ENCODE results near the gene C14orf119. TPM values are rescaled to one million over a fixed set of nuclear protein-coding genes. Genes with fewer than 3 reads are reported as not detected.

Gene C14orf119
- total and polyA plus RNA-seq, 9 of the 15 experiments (the other 6 are each of a cell fraction or from before 2014, with no cell fraction given): 36.7 to 251 (median 51.8) TPM

DNA sequence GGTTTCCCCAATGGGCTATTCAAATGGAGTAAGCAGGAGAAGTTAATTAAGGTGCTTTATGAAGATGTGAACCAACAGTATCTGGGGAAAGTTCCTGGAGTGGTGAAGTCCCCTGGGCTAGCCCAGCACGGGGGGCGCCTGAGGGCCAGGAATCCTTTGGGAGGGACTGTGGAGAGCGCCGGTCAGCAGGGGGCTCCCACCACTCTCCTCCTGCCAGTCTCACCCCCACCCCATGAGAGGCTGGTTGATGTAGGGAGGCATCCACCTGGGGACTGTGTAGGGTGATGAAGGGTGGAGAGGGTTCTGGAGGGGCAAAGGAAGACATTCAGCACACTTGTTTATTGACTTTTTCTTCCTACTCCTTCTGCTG lies 19.3 kb downstream of the C14orf119 start:
- POLR2A ChIA-PET: no interaction called here
- intact Hi-C loops (cut with micrococcal nuclease) (no loop called here), in situ Hi-C loops (cut with MboI) (no loop called here)
- Histone ChIP-seq H3K4me2 (ENCODE audit: insufficient read depth, low read length) (no peak overlapping the region), H3K4me3 (no peak overlapping the region), H4K20me1 (replicated peaks; ENCODE audit: control insufficient read depth, insufficient read depth, low read length) (peaks cover 3% of the 10 kb centered on the region; the same call in 1 of the 2 replicates), H3K27me3 (ENCODE audit: control insufficient read depth in 2 of 2, insufficient read depth in 2 of 2, low read length in 2 of 2) (peaks cover 0 to 13% of the 10 kb centered on the region in 2 experiments; a peak in 3 of 5 replicates), H3K27ac (ENCODE audit: extremely low read depth, low read depth, low read length) (no peak overlapping the region), H3K79me2 (ENCODE audit: control insufficient read depth, insufficient read depth, low read length) (no peaks in the 10 kb centered on the region), H3K36me3 (ENCODE audit: control insufficient read depth, insufficient read depth, low read length) (no peaks in the 10 kb centered on the region), H3K9ac (ENCODE audit: insufficient read depth in 1 of 2, low read depth in 2 of 2, low read length in 2 of 2) (no peak overlapping the region), H3K9me1 (ENCODE audit: control insufficient read depth, insufficient read depth, low read length) (no peaks in the 10 kb centered on the region), H3K9me3 (replicated peaks; ENCODE audit: control insufficient read depth, insufficient read depth, low read depth, low read length) (no peaks in the 10 kb centered on the region), H3K4me1 (replicated peaks in 1 of 2; ENCODE audit: control insufficient read depth in 2 of 2, insufficient read depth in 2 of 2, low read length in 2 of 2) (peaks cover 30 to 58% of the 10 kb centered on the region in 2 experiments), H2AFZ (ENCODE audit: low read depth, low read length) (no peak overlapping the region)
- FAIRE-seq: peak; percentile 58
- no TSS peak for BruUV-seq (replicated peaks)
- ATAC-seq: no peak
- 44% methylated on average over 4 of the region's 4 CpGs for WGBS (ENCODE audit: insufficient coverage, low coverage, missing lambda C conversion rate)
- CTCF ChIA-PET (ENCODE audit: low intra/inter-chr PET ratio): no interaction called here
- TF ChIP-seq NFE2 (IDR thresholded peaks at IDR 0.05; ENCODE audit: low read depth): no peak
- TF ChIP-seq, protein P1, sequence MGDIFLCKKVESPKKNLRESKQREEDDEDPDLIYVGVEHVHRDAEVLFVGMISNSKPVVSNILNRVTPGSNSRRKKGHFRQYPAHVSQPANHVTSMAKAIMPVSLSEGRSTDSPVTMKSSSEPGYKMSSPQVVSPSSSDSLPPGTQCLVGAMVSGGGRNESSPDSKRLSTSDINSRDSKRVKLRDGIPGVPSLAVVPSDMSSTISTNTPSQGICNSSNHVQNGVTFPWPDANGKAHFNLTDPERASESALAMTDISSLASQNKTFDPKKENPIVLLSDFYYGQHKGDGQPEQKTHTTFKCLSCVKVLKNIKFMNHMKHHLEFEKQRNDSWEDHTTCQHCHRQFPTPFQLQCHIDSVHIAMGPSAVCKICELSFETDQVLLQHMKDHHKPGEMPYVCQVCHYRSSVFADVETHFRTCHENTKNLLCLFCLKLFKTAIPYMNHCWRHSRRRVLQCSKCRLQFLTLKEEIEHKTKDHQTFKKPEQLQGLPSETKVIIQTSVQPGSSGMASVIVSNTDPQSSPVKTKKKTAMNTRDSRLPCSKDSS (IDR thresholded peaks at IDR 0.05; ENCODE audit: low read depth, partially characterized antibody): no peak
- TF ChIP-seq SIX5 (IDR thresholded peaks at IDR 0.05; ENCODE audit: borderline replicate concordance in 1 of 2, insufficient read depth in 1 of 2, low read depth in 1 of 2, low read length in 2 of 2): no peak
- DNase-seq (ENCODE audit: extremely low read depth in 1 of 4, low spot score in 3 of 4): peak in 1 of 4 experiments; percentile 33

All from K562 (cell line).